GM21367 (cell line): ENCODE results near the gene EPS15.
A peak's percentile ranks its signal among the peaks of the same experiment; 100 is the strongest.
"Not testable (repeated sequence)": the region's sequence is repeated elsewhere in the genome, so short reads cannot be mapped to it uniquely, and the experiment has no call there.

Experiments
- ATAC-seq: cut with Tn5 transposase; IDR thresholded peaks from one replicate; pipeline ENCODE4 v1.9.1; 2021; ENCODE audit not compliant: unreplicated experiment

EPS15 gene

DNA sequence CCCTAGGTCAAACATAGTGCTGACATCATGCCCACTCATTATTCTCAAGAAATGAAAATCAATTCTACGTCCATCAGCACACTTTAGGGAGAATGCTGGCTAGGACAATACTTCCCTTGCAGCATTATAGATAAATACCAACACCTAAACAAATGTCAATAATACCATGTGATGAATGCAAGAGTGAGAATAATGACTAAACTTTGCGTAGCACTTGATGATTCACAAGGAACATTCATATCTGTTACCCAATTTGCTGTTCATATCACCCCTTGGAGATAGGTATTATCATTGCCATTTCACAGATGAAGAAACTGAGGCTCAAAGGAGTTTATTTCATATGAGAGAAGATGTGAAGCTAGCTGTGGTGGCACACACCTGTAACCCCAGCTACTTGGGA is 24.8 kb upstream of the EPS15 start:
- no peak for ATAC-seq

DNA sequence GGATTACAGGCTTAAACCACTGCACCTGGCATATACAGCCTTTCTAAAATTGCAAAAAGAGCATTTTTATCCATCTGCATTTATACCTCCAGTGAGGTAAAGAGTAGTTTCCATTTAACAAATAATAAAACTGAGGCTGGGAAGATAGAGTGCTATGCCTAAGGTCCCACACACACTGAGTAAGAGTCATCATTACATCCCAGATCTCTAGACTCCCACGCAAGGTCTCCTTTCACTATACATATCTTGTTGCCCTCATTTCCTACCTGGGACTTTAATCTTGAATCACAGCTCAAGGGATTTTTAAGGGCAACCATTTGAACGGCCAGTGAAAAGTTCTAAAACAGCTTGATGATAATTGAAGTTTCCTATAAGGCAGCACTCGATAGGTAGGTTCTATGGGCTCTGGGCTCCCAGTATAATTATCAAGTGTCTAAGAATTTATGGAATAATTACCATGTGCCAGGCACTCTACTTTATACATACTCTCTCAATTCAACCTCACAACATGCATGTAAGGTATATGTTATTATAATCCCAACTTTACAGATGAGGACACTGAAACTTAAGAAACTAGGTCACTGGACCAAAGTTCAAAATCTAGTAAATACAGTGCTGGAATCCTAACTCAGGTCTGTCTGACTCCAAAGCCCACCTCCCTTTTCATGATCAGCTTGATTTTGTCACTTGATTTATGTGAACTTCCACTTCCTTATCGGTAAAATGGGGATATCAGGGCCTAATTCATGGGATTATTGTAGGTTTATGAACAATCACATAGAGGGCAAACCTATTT is 23.3 kb upstream of the EPS15 start:
- no peak for ATAC-seq

DNA sequence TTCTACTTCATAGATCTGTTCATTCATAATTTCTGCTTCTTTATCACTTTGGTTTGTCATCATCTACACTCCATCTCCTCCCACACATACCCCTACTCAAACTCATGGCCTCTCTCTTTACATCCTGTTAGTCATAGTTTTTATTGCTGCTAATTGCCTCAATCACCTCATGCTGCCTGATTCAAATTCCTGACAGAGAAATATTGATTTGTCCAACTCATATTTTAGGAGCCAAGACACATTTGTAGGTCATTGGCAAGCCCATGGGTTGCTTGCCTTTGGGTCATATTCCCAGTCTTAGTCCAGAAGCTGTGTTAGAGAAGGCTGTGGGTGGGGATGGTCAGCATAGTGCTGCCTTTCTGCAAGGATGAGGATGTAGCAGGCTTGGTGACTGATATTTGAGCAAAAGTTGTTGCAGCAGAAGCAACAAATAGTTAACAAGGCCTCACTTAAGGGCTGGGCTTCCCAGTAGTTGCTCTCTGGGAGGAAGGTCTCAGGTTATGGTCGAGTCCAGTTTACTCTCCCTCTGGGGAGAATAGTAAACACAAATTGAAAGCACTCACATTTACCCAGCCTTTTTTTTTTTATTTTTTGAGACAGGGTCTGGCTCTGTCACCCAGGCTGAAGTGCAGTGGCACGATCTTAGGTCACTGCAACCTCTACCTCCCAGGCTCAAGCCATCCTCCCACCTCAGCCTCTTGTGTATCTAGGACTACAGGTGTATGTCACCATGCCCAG is 22.4 kb upstream of the EPS15 start:
- ATAC-seq: no peak

DNA sequence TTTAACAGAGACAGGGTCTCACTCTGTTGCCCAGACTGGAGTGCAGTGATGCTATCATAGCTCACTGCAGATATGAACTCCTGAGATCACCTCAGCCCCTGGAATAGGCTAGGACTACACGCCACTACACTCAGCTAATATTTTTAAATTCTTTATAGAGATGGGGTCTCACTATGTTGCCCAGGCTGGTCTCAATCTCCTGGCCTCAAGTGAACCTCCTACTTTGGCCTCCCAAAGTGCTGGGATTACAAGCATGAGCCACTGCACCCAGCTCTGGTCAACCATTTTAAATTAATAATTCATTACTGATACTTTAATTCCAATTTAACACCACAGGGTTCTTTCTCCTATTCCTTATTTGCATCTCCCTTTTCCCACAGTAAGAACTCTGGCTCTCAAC is 18.5 kb upstream of the EPS15 start:
- no peak for ATAC-seq

DNA sequence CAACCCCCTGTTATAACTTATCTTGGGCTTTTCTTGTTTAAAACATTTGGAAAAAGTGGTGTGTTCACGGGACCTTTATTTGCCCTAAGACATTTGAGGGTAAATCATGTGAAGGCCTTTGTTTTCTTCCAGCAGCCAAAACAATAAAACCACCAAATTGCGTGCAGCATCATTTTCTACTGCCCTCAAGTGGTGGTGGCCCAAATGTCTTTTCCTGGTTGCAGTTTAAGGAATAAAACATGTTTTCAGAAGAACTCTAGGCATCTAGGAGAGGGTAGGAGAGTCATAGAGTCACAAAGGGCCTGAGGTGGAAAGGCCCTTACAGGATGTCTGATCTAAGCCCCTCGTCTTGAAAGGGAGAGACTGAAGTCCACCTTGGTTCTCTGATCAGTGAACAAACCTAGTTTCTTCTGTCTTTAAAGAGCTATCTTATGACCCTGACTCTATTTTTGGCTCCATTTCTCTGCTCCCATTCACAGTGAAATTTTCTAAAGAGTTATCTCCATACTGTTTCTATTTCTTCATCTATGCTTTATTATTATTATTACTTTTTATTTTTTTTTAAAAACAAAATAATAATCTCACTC is 16.0 kb upstream of the EPS15 start:
- ATAC-seq: no peak

DNA sequence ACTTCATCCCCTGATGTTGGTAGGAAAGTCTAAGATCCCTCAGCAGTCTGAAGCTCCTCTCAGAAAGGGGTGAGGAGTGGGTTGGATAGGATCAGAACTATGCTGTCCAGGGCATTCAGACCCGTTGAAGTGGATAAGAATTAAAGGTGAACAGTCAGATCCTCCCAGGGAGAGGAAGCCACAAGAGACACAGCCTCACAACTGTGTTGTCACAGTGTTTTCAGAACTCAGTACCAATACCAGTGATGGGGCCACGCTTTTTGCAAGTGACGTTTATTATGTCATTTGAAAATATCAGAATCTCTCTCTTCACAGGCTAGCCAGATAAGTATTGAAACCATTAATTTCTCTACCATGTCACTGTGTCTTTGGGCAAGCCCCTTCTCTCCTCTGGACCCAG is 15.4 kb upstream of the EPS15 start:
- ATAC-seq: no peak

DNA sequence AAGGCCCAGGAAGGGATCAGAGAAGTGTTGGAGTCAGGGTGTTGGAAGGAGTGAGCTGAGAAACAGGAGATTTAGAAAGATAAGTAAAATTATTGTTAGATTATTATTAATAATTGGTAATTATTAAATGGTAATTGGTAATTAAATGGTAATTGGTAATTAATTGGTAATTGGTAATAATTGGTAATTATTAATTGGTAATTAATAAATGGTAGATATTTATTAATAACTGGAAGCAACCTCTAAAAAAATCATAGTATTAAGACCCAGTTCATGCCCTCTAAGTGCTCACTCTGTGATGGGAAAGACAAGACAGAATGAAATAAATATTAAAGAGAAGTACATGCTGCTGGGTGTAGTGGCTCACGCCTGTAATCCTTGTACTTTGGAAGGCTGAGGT is 13.8 kb upstream of the EPS15 start:
- ATAC-seq: no peak

DNA sequence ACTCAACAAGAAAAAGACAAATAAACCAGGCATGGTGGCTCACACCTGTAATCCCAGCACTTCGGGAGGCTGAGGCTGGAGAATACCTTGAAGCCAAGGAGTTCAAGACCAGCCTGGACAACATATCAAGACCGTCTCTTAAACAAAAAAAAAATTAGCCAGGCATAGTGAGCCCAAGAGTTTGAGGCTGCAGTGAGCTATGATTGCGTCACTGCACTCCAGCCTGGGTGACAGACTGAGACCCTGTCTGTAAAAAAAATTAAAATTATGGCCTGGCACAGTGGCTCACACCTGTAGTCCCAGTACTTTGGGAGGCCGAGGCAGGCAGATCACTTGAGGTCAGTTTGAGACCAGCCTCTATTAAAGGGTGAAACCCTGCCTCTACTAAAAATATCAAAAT is 11.4 kb upstream of the EPS15 start:
- ATAC-seq: not testable (repeated sequence)

DNA sequence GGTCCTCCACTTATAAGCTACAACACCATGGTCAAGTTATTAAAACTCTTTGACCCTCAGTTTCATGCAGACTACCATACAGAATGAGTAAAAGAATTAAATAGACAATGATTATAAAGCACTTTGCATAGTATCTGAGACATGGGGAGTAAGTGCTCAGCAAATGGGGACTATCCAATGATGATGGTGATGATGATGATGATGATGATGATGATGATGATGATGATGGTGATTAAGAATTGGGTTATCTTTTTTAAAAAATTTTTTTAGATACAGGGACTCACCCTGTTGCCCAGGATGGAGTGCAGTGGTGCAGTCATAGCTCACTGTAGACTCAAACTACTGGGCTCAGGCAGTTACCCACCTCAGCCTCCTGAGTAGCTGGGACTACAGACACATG is 8.1 kb upstream of the EPS15 start:
- no peak for ATAC-seq

DNA sequence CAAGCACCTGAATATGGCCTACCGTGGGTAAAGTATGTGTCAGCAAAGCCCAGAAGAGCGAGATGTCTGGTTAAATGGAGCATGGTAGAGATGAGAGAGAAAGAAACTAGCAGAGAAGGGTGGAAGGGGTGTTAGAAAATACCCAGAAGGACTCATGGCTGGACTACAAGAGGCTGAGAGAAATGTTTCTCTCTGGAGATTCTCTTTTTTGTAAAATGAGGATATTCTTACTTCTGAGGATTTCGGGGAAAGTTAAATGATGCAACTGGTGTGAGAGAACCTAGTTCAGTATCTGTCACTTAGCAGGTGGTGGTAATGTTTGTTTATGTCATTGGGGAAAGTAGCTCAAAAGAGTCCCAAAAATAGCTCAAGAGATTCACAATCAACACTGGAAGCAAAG is 7.2 kb upstream of the EPS15 start:
- no peak for ATAC-seq

DNA sequence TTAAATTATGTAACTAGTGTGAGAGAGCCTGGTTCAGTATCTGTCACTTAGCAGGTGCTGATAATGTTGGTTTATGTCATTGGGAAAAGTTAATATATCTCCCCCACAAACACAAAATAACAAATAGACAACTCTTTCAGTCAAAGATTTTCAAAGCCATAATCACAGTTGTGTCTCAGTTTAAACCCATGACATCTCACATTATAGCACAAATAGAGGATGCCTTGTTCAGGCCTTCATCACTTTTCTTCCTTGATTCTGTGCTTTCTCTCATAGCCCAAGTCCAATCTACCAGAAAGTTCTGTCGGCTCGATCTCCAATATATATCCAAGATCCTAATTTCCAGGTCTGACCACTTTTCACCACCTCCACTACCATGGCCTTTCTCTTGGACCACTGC is 6.2 kb upstream of the EPS15 start:
- ATAC-seq: no peak

DNA sequence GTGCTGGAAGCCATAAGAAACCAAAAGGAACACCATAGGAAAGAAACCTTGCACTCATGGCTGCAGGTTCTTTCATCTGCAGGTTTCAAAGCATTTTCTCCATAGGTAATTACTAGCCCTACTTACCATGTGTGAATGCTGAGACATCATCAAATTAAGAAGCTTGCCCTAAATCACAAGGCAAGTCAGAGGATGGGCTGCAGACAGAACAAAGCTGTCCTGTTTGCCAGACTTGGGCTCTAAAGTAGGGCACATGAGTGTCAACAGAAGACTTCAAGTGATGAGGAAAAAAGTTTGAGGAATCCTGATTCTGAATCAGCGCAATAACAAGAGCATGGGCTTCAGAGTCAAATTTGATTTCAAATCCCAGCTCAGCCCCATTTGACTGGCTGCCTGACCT is 5.8 kb upstream of the EPS15 start:
- no peak for ATAC-seq

DNA sequence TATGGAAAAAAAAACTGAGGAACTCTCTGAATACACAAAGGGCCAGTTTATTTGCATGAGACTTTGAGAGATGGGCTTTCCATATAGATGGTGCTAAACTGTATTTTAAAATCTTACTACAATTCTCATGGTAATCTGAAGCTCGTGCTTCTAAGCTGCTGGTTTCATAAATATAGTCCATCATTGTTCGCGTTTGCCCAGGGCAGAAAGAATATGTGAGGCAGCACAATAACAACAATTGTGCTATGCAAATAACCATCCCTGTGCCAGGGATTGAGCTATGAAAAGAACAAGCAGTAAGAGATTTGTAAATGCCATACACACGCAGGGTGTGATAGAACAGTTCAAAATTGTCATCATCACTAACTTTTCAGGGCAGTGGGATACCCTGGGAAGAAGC is 4.9 kb upstream of the EPS15 start:
- ATAC-seq: no peak

DNA sequence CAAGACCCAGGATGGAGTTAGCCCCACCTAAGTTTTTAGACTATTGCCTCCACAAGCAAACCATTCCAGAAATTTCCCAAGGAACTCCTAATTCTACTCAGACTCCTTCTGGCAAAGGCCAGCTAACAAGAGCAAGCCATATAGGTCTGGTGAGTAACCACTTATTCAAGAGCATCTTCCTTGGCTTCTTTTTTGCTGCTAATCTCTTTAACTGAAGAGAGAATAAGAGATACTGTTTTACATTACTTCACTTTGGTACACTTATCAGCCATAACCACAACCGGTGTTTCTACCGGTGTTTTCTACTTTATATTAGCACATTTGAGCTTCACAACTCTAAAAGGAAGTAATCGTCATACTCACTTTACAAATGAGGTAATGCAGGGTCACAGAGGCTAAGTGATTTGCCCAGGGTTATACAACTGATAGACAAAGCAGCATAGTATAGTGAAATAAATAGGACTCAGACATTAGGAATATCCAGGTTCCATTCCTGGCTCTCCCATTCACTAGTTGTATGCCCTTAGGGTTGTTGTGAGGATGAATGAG is 1.7 kb upstream of the EPS15 start:
- no peak for ATAC-seq

DNA sequence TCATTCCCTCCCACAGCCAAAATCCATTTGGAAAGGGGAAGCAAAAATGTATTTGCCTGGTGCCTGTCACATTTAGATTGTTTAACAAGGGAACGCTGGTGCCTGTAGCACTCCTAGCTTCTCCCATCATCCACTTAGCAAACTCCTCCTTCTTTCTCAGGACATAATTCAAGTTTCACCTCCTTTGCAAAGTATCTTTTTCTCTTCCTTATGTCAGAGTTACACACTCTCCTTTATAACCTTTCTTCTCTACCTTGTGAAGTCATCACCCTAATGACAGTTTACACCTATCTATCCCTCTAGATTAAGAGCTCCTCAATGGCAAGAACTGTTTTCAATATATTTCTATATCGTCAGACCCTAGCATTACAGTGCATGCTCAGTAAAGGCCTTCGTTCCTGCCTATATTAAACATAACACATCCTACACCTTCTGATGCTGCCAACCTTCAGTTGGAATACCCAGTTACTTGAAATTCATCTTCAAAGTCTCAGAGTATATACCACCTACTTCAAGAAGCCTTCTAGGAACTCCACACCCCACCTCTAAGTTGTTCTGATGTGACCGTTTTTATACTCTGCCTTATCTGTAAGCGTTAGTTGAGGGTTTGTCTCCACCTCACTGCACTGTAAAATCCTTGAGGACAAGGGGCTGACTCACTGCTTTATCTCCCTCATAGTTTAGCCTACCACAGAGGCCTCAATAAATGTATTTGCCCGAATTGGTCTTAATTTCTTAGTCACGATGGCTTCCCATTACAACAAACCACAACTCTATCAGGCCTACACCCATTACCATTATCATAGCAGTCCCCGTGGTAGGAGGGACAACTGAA is 1.0 kb upstream of the EPS15 start:
- ATAC-seq: no peak

DNA sequence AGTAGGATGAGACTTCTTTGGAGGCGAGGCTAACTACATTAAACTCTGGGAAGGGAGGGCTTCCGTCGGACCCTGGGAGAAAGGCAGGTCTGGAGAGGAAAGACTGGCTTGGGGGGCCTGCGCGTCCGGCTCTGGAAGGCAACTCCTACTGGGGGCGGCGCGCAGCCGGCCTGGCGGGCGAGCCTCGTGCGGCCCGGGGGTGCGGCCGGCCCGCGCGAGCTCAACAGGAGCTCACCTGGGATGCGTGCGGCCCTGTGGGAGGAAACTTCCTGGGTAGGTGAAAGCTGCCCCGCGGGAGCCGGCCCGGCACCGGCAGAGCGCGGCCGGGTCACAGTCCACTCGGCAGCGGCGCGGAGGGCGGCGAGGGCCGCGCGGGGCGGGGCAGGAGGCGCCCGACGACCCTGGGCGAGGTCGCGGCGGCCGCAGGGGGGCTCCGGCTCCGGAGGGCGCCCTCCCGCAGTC is 449 bp downstream of the EPS15 start:
- ATAC-seq: peak; percentile 37

DNA sequence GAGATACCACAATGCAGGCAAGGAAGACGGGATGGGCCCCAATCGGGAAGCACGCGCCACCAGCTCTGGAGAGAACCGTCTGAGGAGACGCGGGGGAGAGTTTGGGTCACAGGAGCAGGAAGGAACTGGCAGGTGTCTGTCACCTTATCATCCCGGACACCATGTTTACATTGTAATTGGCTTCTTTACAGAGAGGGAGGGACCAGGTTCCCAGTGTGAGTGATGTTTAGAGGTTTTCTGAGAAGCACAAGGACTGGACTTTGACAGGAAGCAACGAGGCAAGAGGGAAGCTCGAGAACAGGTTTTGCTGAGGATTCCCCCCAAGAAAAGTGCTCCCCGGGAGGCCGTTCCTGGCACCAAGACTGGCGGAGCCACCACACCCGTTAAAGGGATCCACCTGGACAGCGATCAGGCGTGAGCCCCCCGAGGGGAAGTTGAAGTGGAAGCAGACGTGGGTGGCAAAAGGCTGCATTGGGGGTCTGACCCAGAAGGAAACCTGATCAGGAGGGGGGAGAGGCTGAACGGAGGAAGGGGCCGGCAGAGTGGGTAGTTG is 957 bp downstream of the EPS15 start:
- ATAC-seq: no peak

DNA sequence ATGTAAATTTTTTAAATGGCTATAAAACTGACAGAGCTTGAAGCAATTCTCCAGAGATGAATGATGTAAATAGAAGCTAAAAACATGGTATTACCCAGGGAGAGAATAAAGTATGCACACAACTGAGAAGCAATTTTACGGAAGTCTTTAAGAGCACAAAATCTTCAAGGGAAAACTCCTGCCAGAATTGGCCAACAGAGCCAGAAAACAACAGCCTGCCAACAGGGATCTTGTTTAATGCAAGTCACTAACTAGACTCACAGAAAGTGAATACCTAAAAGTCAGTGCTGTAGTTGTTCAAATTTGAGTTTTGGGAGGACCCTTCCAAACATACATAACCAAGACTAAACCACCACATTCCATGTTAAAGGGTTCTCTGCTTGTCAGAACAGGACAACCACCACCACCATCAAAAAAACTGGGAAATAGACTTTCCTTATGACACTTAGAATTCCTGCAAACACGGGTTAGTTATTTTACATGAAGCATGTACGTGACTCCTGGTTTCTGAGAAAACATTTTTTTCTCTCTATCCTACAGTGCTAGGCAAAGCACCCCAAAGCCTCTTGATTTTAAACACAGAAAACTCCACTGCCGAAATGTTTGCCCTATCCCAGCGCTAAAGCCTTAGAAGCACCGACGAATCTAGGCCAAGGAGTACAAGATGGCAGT is 1.6 kb downstream of the EPS15 start:
- no peak for ATAC-seq

DNA sequence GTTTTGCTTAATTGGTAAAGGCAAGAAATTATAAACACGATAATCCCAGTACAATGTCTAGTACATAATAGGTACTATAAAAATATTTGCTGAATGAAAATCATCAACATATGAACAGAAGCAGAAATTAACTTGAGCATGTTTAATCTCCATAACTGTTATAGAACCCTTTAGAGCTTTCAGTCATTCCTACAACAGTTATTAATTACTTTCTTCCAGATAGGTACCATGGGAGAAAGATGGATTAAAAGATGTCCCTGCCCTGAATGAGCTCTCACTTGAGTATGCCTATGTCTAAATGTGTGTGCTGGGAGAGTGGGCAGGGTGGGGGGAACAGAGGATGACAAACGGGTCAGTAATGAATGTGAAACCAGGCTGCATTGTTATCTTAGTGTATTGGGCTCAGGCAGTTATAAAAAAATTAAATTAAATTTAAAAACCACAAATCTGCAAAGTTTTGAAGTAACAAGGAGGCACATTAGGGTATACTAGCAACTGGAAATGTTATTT is 2.4 kb downstream of the EPS15 start:
- ATAC-seq: no peak
